Glutamatergic neuron (in vitro differentiated cells): Measurements from ENCODE around the gene RRM1. TPM values are rescaled to one million over a fixed set of nuclear protein-coding genes. Genes with fewer than 3 reads are reported as not detected.
"Not testable (repeated sequence)": the region's sequence is repeated elsewhere in the genome, so short reads cannot be mapped to it uniquely, and the experiment has no call there.

ENCODE experiments used
- DNase-seq: peaks from one replicate; pipeline ENCODE4 v3.0.0; 2022
- H3K27ac Mint-ChIP-seq: one replicate; pipeline ENCODE4 v1.8.0; 2020; ENCODE audit warnings: mild to moderate bottlenecking, mixed read lengths, inconsistent platforms; ENCODE audit not compliant: unreplicated experiment
- H3K27me3 Mint-ChIP-seq: one replicate; pipeline ENCODE4 v1.8.0; 2020; ENCODE audit warnings: mild to moderate bottlenecking, moderate library complexity, mixed read lengths, inconsistent platforms; ENCODE audit not compliant: unreplicated experiment
- H3K36me3 Mint-ChIP-seq: one replicate; pipeline ENCODE4 v1.8.0; 2020; ENCODE audit warnings: mild to moderate bottlenecking, mixed read lengths, inconsistent platforms; ENCODE audit not compliant: unreplicated experiment
- H3K4me1 Mint-ChIP-seq: one replicate; pipeline ENCODE4 v1.8.0; 2020; ENCODE audit warnings: mild to moderate bottlenecking, low read depth, mixed read lengths, inconsistent platforms; ENCODE audit not compliant: unreplicated experiment
- H3K4me3 Mint-ChIP-seq: one replicate; pipeline ENCODE4 v1.8.0; 2020; ENCODE audit warnings: mild to moderate bottlenecking, mixed read lengths, inconsistent platforms; ENCODE audit not compliant: unreplicated experiment
- H3K9me3 Mint-ChIP-seq: one replicate; pipeline ENCODE4 v1.8.0; 2020; ENCODE audit warnings: mild to moderate bottlenecking, moderate library complexity, mixed read lengths, inconsistent platforms; ENCODE audit not compliant: unreplicated experiment
- total RNA-seq: library from RNA; stranded (reverse); fragmentation: NEBNext Ultra II Directional; extraction: Animal tissue kit (Norgen Biotek cat#: 25700); gene quantifications from one replicate; pipeline ENCODE4 v1.2.1, GENCODE V29; 2021; ENCODE audit not compliant: unreplicated experiment
- TF ChIP-seq, protein P1 (sequence below): fragments of 200-600 bp; sonication (generic); IDR thresholded peaks from one replicate; pipeline ENCODE4 v1.5.0; 2021; ENCODE audit not compliant: partially characterized antibody, unreplicated experiment

Gene RRM1
- total RNA-seq, 1 donor from 2014 or later: 38.5 TPM

DNA sequence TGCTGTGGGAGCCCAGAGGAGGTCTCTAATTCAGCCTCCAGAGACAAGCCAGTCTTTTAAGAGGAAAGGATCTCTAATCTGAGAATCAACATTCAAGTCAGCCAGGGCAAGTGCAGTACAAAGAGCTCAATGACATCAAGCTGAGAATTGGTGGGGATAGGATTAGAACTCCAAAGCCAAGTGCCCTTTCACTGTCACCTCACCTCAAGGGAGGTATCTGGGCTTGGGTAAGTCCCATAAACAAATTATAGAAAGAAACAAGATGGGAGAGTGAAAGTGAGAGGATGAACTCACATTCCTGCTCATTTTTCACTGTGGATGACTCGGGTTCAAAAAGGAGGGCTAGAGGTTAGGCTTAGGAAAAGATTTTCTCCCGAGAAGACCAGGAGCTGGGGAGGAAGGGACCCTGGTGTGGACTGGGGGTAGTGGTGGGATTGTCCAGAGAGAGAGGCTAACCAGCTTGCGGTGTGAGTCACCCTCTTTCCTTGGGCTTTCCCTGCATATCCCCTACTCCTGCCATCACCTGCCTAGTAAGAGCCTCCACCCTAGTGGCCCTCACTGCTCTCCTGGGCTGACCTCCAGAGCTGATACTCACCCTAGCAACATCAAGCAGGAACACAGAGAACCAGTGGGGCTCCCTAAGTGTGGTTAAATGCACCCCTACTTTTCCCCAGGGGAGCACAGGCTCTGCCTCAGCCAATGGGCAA lies 70.4 kb downstream of the RRM1 start:
- Mint-ChIP-seq H3K4me3 (no peak overlapping the region), H3K4me1 (no peaks in the 10 kb centered on the region), H3K36me3 (peaks cover 10% of the 10 kb centered on the region), H3K27me3 (peaks cover 5% of the 10 kb centered on the region), H3K27ac (no peak overlapping the region), H3K9me3 (peaks cover 13% of the 10 kb centered on the region)
- no peak for DNase-seq
- TF ChIP-seq, protein P1, sequence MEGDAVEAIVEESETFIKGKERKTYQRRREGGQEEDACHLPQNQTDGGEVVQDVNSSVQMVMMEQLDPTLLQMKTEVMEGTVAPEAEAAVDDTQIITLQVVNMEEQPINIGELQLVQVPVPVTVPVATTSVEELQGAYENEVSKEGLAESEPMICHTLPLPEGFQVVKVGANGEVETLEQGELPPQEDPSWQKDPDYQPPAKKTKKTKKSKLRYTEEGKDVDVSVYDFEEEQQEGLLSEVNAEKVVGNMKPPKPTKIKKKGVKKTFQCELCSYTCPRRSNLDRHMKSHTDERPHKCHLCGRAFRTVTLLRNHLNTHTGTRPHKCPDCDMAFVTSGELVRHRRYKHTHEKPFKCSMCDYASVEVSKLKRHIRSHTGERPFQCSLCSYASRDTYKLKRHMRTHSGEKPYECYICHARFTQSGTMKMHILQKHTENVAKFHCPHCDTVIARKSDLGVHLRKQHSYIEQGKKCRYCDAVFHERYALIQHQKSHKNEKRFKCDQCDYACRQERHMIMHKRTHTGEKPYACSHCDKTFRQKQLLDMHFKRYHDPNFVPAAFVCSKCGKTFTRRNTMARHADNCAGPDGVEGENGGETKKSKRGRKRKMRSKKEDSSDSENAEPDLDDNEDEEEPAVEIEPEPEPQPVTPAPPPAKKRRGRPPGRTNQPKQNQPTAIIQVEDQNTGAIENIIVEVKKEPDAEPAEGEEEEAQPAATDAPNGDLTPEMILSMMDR: no peak

DNA sequence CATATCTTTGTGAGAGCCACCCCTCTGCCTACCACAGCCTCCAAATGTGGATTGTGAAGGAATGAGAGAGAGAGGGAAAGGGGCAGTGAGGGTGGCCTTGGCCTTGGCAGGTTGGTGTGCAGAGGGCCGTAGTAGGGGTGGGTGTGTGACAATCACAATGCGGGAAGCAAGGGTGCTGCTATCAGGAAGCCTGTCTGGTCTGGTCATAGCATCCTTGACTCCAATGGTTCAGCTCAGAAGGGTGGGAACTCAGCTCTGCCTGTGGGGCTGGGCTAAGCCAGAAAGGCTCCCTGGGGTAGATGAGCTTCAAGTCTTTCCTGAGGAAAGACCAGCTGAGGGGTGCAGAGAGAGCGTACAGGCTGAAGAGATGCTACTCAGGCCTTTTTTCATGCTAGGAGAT lies 72.7 kb downstream of the RRM1 start:
- Mint-ChIP-seq H3K4me3 (no peak overlapping the region), H3K36me3 (peaks cover 10% of the 10 kb centered on the region)

DNA sequence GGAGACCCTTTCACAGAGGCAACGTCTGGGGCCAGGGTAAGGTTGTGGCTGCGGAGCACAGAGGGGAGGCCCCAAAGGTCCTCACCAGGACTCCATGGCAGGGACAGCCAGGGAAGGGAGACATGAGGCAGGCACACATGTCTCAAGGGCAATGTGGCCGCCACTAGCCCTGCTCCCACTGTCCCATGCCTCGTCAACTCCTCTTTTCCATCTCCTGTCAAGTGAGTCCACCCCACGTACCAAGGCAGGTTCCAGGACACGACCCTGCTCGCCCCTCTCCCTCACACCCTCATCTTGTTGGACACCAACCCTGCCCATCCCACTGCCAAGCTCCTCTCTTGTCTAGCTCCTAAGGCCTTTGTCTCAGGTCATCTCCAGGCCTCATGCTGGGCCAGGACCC lies 73.2 kb downstream of the RRM1 start:
- no peak overlapping the region for H3K4me3 Mint-ChIP-seq
- H3K27ac Mint-ChIP-seq: no peak overlapping the region
- peaks cover 10% of the 10 kb centered on the region for H3K36me3 Mint-ChIP-seq
- DNase-seq: no peak
- H3K9me3 Mint-ChIP-seq: peaks cover 13% of the 10 kb centered on the region
- H3K4me1 Mint-ChIP-seq: no peaks in the 10 kb centered on the region
- peaks cover 5% of the 10 kb centered on the region for H3K27me3 Mint-ChIP-seq
- TF ChIP-seq, protein P1: no peak

More for the DNA sequence above, 72.7 kb downstream of the RRM1 start:
- TF ChIP-seq, protein P1: no peak
- Mint-ChIP-seq H3K4me1 (no peaks in the 10 kb centered on the region), H3K27me3 (peaks cover 5% of the 10 kb centered on the region), H3K27ac (no peak overlapping the region), H3K9me3 (peaks cover 13% of the 10 kb centered on the region)
- DNase-seq: no peak

DNA sequence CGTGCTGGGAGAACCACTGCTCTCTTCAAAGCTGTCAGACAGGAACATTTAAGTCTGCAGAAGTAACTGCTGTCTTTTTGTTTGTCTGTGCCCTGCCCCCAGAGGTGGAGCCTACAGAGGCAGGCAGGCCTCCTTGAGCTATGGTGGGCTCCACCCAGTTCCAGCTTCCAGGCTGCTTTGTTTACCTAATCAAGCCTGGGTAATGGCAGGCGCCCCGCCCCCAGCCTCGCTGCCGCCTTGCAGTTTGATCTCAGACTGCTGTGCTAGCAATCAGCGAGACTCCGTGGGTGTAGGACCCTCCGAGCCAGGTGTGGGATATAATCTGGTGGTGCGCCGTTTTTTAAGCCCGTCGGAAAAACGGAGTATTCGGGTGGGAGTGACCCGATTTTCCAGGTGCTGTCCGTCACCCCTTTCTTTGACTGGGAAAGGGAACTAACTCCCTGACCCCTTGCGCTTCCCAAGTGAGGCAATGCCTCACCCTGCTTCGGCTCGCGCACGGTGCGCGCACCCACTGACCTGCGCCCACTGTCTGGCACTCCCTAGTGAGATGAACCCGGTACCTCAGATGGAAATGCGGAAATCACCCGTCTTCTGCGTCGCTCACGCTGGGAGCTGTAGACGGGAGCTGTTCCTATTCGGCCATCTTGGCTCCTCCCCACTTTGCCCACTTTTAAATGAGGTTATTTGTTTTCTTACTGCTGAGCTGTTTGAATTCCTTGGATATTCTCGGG lies 81.2 kb downstream of the RRM1 start:
- H3K27ac Mint-ChIP-seq, DNase-seq, H3K4me1 Mint-ChIP-seq: not testable (repeated sequence)

DNA sequence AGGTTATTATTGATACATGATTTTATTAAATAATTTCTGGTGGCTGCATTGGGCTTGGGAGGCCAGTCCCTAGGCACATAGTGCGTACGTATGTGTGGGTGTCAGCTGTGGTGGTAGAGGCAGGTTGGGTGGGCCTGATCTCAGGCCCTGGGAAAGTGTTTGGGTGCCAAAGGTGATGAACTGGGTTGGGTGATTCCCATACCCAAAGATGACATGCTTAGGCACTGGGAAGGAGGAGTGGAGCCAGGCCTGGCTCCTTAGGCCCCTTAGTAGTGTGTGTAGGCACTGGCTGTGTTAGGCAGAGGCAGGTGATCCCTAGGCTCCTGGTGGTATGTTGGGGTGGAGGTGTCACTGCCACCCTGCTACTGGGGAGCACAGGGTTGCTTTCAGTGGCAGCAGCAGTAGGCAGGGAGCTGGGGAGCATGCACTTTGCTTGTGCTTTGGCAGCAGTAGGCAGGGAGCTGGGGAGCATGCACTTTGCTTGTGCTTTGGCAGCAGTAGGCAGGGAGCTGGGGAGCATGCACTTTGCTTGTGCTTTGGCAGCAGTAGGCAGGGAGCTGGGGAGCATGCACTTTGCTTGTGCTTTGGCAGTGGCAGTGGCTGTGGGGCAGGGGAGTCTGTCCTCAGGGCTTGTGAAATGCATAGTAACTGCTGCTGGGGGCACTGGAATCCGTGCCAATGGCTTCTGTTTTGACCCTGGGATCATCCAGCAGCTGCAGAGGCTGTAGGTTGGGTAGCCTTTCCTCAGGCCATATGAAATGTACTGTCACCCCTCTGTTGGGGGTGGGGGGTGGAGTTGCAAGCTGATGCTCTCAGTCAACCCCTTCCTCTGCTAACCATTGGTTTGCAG lies 84.4 kb downstream of the RRM1 start:
- no peak overlapping the region for H3K4me3 Mint-ChIP-seq
- peaks cover 9% of the 10 kb centered on the region for H3K36me3 Mint-ChIP-seq
- no peaks in the 10 kb centered on the region for H3K4me1 Mint-ChIP-seq
- TF ChIP-seq, protein P1: no peak
- H3K9me3 Mint-ChIP-seq: peaks cover 3% of the 10 kb centered on the region
- no peak for DNase-seq
- no peak overlapping the region for H3K27ac Mint-ChIP-seq
- peaks cover 2% of the 10 kb centered on the region for H3K27me3 Mint-ChIP-seq

More for the DNA sequence above, 81.2 kb downstream of the RRM1 start:
- peak overlapping the region; percentile 62 for H3K4me3 Mint-ChIP-seq
- not testable (repeated sequence) for H3K36me3 Mint-ChIP-seq, H3K27me3 Mint-ChIP-seq, H3K9me3 Mint-ChIP-seq
